Ascending aorta (tissue), 2 donors: ENCODE measurements around the gene ZDHHC3. TPM values are rescaled to one million over a fixed set of nuclear protein-coding genes. Genes with fewer than 3 reads are reported as not detected.

Experiments
- DNase-seq, 2 donors: peaks; one replicate each; pipeline ENCODE4 v3.0.0-alpha.2; 2019; ENCODE audit warnings: low spot score in 2 of 2
- H3K27ac ChIP-seq, 2 donors: fragments of 200-600 bp; sonication (generic); one replicate each; pipeline ENCODE4 v1.5.1; 2016 to 2017; ENCODE audit warnings: mild to moderate bottlenecking in 1 of 2
- H3K27me3 ChIP-seq: fragments of 200-600 bp; sonication (generic); one replicate; pipeline ENCODE4 v1.5.1; 2017
- H3K36me3 ChIP-seq, 2 donors: fragments of 200-600 bp; sonication (generic); one replicate each; pipeline ENCODE4 v1.5.1; 2016
- H3K4me1 ChIP-seq, 2 donors: fragments of 200-600 bp; sonication (generic); one replicate each; pipeline ENCODE4 v1.5.1; 2016 to 2017; ENCODE audit warnings: mild to moderate bottlenecking in 1 of 2
- H3K4me3 ChIP-seq, 2 donors: fragments of 200-600 bp; sonication (generic); one replicate each; pipeline ENCODE4 v1.5.1; 2016 to 2017; ENCODE audit warnings: mild to moderate bottlenecking in 1 of 2
- H3K9me3 ChIP-seq, 2 donors: fragments of 200-600 bp; sonication (generic); one replicate each; pipeline ENCODE4 v1.5.1; 2016
- intact Hi-C: fragments of 100-400 bp; cut with DNase I; formaldehyde crosslinking; loops from one replicate; pipeline ENCODE4 v1.15.1; 2023
- total RNA-seq: library from RNA; depleted of rRNA; stranded (reverse); fragments of >200 nt; gene quantifications from one replicate; pipeline ENCODE4 v1.1.0, GENCODE V29; 2016
- TF ChIP-seq, protein P1 (sequence below), 3 experiments: fragments of 200-600 bp in 2 of 3; fragments of 450-650 bp in 1 of 3; sonication (generic) in 2 of 3; IDR thresholded peaks; one replicate each; pipeline ENCODE4 v1.5.1; 2016 to 2019; ENCODE audit warnings: antibody characterized with exemption in 3 of 3, mild to moderate bottlenecking in 1 of 3, moderate library complexity in 1 of 3

ZDHHC3 gene
- total RNA-seq, 1 donor from 2014 or later = 67.8 TPM

DNA sequence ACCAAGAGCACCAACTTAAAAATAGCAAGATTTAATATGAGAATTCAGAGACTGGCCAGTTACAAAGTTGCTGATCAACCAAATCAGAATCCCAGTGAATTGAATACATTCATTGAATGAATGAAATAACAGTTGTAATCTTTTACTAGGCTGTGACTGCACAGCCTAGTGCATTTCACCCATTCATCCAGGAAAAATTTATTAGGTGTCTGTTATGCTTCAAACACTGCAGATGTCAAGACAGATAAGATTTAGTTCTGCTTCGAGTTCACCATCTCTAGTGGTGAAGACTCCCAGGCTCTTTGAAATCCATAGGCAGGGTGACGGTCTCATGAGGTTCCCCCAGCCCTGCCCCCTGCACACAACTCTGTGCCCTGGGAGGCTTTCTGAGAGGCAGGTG is 72.7 kb downstream of the ZDHHC3 start:
- no peaks in the 10 kb centered on the region for H3K4me1 ChIP-seq
- H3K36me3 ChIP-seq = no peaks in the 10 kb centered on the region
- no peak overlapping the region for H3K27ac ChIP-seq
- no peaks in the 10 kb centered on the region for H3K9me3 ChIP-seq
- DNase-seq = no peak
- no peaks in the 10 kb centered on the region for H3K27me3 ChIP-seq
- TF ChIP-seq, protein P1, sequence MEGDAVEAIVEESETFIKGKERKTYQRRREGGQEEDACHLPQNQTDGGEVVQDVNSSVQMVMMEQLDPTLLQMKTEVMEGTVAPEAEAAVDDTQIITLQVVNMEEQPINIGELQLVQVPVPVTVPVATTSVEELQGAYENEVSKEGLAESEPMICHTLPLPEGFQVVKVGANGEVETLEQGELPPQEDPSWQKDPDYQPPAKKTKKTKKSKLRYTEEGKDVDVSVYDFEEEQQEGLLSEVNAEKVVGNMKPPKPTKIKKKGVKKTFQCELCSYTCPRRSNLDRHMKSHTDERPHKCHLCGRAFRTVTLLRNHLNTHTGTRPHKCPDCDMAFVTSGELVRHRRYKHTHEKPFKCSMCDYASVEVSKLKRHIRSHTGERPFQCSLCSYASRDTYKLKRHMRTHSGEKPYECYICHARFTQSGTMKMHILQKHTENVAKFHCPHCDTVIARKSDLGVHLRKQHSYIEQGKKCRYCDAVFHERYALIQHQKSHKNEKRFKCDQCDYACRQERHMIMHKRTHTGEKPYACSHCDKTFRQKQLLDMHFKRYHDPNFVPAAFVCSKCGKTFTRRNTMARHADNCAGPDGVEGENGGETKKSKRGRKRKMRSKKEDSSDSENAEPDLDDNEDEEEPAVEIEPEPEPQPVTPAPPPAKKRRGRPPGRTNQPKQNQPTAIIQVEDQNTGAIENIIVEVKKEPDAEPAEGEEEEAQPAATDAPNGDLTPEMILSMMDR (IDR thresholded peaks at IDR 0.05) = no peak
- intact Hi-C loops = no loop called here
- H3K4me3 ChIP-seq = no peak overlapping the region

DNA sequence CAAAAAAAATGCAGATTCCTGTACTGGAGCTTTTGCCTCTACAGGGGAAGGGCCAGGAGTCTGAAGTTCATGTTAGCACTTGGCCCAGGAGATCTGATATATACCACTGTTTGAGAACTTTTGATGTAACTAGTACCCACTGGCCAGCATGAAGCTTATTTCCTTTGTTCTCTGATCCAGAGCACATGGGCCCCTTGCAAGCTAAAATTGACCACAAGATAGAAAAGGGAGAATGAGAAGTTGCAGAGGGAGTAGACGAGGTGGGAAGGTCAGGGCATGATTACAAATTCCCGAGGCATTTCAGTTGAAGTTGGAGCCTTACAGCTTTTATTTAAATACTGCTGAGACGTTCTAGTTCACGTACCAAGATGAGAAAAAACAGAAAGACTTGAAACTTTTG is 73.3 kb downstream of the ZDHHC3 start:
- no peak for DNase-seq
- intact Hi-C loops = no loop called here
- H3K36me3 ChIP-seq = no peaks in the 10 kb centered on the region
- no peaks in the 10 kb centered on the region for H3K4me1 ChIP-seq
- no peak overlapping the region for H3K27ac ChIP-seq
- TF ChIP-seq, protein P1 (IDR thresholded peaks at IDR 0.05) = no peak
- no peaks in the 10 kb centered on the region for H3K27me3 ChIP-seq
- no peaks in the 10 kb centered on the region for H3K9me3 ChIP-seq
- H3K4me3 ChIP-seq = no peak overlapping the region

DNA sequence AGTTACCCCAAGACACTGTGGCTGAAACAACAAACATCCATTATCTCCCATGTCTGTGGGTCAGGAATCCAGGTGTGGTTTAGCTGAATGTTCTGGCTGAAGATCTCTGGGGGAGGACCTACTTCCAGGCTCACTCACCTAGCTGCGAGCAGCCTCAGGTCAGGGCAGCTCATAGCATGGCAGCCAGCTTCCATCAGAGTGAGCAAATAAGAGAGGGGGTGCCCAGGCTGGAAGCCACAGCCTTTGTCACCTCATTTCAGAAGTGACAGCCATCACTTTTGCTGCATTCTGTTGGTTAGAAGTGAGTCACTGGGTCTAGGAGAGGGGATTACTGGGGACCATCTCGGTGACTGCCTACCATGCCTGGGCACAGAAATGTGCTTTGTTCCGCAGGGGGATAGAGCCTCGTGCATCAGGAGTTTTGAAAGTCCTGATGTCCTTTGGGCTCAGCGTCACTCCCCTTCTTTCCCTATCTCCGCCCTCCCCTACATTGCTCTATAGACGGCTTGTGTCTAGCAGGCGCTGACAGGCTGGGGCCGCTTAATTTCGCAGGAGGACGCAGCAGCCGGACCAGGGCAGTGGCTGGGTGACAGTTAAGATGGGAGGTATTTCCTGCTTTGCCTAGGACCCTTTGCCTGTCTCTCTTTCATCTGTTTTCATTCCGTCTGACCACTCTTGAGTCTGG is 76.1 kb downstream of the ZDHHC3 start:
- intact Hi-C loops = no loop called here
- H3K27ac ChIP-seq = no peak overlapping the region
- DNase-seq = peak in 1 of 2 donors; percentile 15
- H3K36me3 ChIP-seq = no peaks in the 10 kb centered on the region
- H3K9me3 ChIP-seq = no peaks in the 10 kb centered on the region
- H3K27me3 ChIP-seq = no peaks in the 10 kb centered on the region
- TF ChIP-seq, protein P1 (IDR thresholded peaks at IDR 0.05) = no peak
- H3K4me3 ChIP-seq = no peak overlapping the region
- no peaks in the 10 kb centered on the region for H3K4me1 ChIP-seq

DNA sequence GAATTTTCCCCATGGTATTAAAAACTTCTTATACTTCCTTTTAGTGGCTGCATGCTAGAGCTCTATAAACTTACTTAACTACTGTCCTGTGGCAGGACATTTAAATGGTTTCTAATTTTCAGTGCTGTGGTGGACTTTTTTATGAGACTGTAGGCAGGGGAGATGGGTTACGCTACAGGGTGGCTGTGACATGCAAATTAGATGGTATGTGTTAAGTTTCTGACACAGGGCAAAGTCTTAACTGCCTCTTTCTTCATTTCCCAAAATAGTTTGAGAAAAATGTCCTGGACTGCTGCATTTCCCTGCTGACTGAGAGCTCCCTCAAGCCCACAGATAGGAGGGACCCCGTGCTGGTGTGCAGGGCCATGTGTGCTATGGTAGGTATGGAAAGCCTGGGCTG is 79.5 kb downstream of the ZDHHC3 start:
- intact Hi-C loops = no loop called here
- H3K9me3 ChIP-seq = no peaks in the 10 kb centered on the region
- H3K27ac ChIP-seq = no peak overlapping the region
- no peak overlapping the region for H3K4me3 ChIP-seq
- no peaks in the 10 kb centered on the region for H3K36me3 ChIP-seq
- H3K4me1 ChIP-seq = no peaks in the 10 kb centered on the region
- no peaks in the 10 kb centered on the region for H3K27me3 ChIP-seq
- no peak for DNase-seq
- TF ChIP-seq, protein P1 (IDR thresholded peaks at IDR 0.05) = no peak

DNA sequence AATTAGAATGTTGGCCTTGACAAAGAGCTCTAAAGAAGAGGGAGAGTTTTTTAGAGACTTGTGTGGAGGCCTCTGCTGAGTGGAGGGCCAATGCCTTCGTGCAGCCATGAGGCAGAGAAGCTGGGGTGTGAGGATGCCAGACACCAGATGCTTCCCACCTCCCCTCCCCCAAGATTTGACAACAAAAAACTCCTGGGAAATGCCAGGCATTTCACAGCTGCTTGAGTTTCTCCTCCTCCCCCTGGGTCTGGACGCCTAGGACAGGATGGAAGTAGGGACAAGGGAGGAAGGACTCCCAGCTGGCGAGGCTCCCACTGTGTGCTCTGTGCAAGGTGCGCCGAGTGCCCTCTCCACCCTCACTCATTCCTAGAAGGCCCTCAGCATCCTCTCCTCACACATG is 81.5 kb downstream of the ZDHHC3 start:
- no peaks in the 10 kb centered on the region for H3K27me3 ChIP-seq
- DNase-seq = no peak
- no peak overlapping the region for H3K27ac ChIP-seq
- no peaks in the 10 kb centered on the region for H3K9me3 ChIP-seq
- no peak overlapping the region for H3K4me3 ChIP-seq
- H3K36me3 ChIP-seq = no peaks in the 10 kb centered on the region
- TF ChIP-seq, protein P1 (IDR thresholded peaks at IDR 0.05) = no peak
- H3K4me1 ChIP-seq = no peaks in the 10 kb centered on the region
- intact Hi-C loops = no loop called here

DNA sequence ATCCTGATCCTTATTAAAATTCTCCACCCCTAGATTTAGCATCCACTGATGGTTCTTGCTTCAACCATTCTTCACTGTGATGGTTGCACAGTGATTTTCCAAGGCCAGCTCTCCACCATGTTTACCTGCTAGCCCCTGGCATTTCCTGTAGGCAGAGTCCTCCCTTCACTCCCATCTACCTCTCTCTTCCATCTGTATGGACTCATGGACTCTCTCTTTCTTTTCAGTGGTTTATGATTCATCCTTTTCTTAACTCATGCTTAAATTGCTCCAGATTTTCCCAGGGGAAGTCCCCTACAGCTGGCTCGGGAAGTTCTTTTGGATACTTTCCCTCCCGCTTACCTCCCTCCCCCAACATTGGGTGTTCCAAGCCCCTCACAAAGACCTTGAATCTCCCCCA is 82.9 kb downstream of the ZDHHC3 start:
- Histone ChIP-seq H3K36me3 (no peaks in the 10 kb centered on the region), H3K9me3 (no peaks in the 10 kb centered on the region), H3K27ac (no peak overlapping the region), H3K27me3 (no peaks in the 10 kb centered on the region), H3K4me1 (no peaks in the 10 kb centered on the region), H3K4me3 (no peak overlapping the region)
- TF ChIP-seq, protein P1 (IDR thresholded peaks at IDR 0.05) = no peak
- no peak for DNase-seq
- intact Hi-C loops = no loop called here
